ENCODE results near the gene FUT8. TPM values are rescaled to one million over a fixed set of nuclear protein-coding genes. Genes with fewer than 3 reads are reported as not detected.

The FUT8 gene
- total RNA-seq, 1 experiment from 2014 or later: 11.8 TPM

- POLR2A ChIA-PET: interaction anchor here (0.7 to 5.1 kb wide), 4 partner anchors 8 to 408 kb away, joined by 3 to 54 read pairs (median 4); no protein-coding TSS in a partner anchor
- peak; percentile 54 for TF ChIP-seq CTCF (IDR thresholded peaks at IDR 0.05; ENCODE audit: unreplicated experiment)
- H3K27me3 Mint-ChIP-seq (ENCODE audit: insufficient read depth, unreplicated experiment): no peaks in the 10 kb centered on the region
Observed at GRCh38 chr14:65414961-65415589, 2.5 kb downstream of the FUT8 start.

GRCh38 chr14:65415613-65416012, 3.1 kb downstream of the FUT8 start:
- no peak overlapping the region for H3K27ac Mint-ChIP-seq (ENCODE audit: low read depth, unreplicated experiment)
- H3K9me3 Mint-ChIP-seq (ENCODE audit: unreplicated experiment): no peaks in the 10 kb centered on the region
- DNase-seq (ENCODE audit: unreplicated experiment): no peak
- BruUV-seq (replicated peaks): no TSS peak
- ChIA-PET CTCF (interaction anchor here (0.6 to 7.5 kb wide), 34 partner anchors 8 to 985 kb away, joined by 3 to 194 read pairs (median 4); no protein-coding TSS in a partner anchor), POLR2A (interaction anchor here (0.7 to 5.1 kb wide), 4 partner anchors 124 to 408 kb away, joined by 3 to 54 read pairs (median 3); no protein-coding TSS in a partner anchor)
- no peak for TF ChIP-seq CTCF (IDR thresholded peaks at IDR 0.05; ENCODE audit: unreplicated experiment)
- no peaks in the 10 kb centered on the region for H3K36me3 Mint-ChIP-seq (ENCODE audit: insufficient read depth, unreplicated experiment)
- peaks cover 18% of the 10 kb centered on the region for H3K4me1 Mint-ChIP-seq (ENCODE audit: insufficient read depth, unreplicated experiment)
- intact Hi-C loops (cut with micrococcal nuclease): loop anchor here (1.0 to 2.0 kb wide), 3 partner anchors 409 to 655 kb away; no protein-coding TSS in a partner anchor
- H3K27me3 Mint-ChIP-seq (ENCODE audit: insufficient read depth, unreplicated experiment): no peaks in the 10 kb centered on the region
- no peak overlapping the region for H3K4me3 Mint-ChIP-seq (ENCODE audit: unreplicated experiment)

More at GRCh38 chr14:65414961-65415589, 2.5 kb downstream of the FUT8 start:
- Mint-ChIP-seq H3K9me3 (ENCODE audit: unreplicated experiment) (no peaks in the 10 kb centered on the region), H3K27ac (ENCODE audit: low read depth, unreplicated experiment) (no peak overlapping the region), H3K36me3 (ENCODE audit: insufficient read depth, unreplicated experiment) (no peaks in the 10 kb centered on the region), H3K4me3 (ENCODE audit: unreplicated experiment) (no peak overlapping the region), H3K4me1 (ENCODE audit: insufficient read depth, unreplicated experiment) (peaks cover 18% of the 10 kb centered on the region)
- BruUV-seq (replicated peaks): no TSS peak
- CTCF ChIA-PET: interaction anchor here (0.6 to 7.5 kb wide), 35 partner anchors 9 to 986 kb away, joined by 3 to 194 read pairs (median 4); no protein-coding TSS in a partner anchor
- peak; percentile 57 for DNase-seq (ENCODE audit: unreplicated experiment)
- intact Hi-C loops (cut with micrococcal nuclease): loop anchor here (1.0 to 5.0 kb wide), 5 partner anchors 58 to 656 kb away; no protein-coding TSS in a partner anchor

GRCh38 chr14:65419593-65420252, 7.2 kb downstream of the FUT8 start:
- POLR2A ChIA-PET: interaction anchor here (0.7 kb wide), 1 partner anchor 427 kb away, joined by 3 read pairs; no protein-coding TSS in a partner anchor
- TF ChIP-seq CTCF (IDR thresholded peaks at IDR 0.05; ENCODE audit: unreplicated experiment): no peak
- CTCF ChIA-PET: interaction anchor here (2.1 to 7.5 kb wide), 2 partner anchors 405 to 539 kb away, joined by 5 to 194 read pairs; no protein-coding TSS in a partner anchor
- Mint-ChIP-seq H3K4me3 (ENCODE audit: unreplicated experiment) (no peak overlapping the region), H3K4me1 (ENCODE audit: insufficient read depth, unreplicated experiment) (peaks cover 11% of the 10 kb centered on the region), H3K9me3 (ENCODE audit: unreplicated experiment) (no peaks in the 10 kb centered on the region), H3K27me3 (ENCODE audit: insufficient read depth, unreplicated experiment) (no peaks in the 10 kb centered on the region), H3K27ac (ENCODE audit: low read depth, unreplicated experiment) (no peak overlapping the region), H3K36me3 (ENCODE audit: insufficient read depth, unreplicated experiment) (no peaks in the 10 kb centered on the region)
- no peak for DNase-seq (ENCODE audit: unreplicated experiment)
- BruUV-seq (replicated peaks): no TSS peak
- intact Hi-C loops (cut with micrococcal nuclease): no loop called here

All from MCF 10A (cell line).